Measurements from ENCODE around the gene LCN1.
A peak's percentile ranks its signal among the peaks of the same experiment; 100 is the strongest.

LCN1 gene

DNA sequence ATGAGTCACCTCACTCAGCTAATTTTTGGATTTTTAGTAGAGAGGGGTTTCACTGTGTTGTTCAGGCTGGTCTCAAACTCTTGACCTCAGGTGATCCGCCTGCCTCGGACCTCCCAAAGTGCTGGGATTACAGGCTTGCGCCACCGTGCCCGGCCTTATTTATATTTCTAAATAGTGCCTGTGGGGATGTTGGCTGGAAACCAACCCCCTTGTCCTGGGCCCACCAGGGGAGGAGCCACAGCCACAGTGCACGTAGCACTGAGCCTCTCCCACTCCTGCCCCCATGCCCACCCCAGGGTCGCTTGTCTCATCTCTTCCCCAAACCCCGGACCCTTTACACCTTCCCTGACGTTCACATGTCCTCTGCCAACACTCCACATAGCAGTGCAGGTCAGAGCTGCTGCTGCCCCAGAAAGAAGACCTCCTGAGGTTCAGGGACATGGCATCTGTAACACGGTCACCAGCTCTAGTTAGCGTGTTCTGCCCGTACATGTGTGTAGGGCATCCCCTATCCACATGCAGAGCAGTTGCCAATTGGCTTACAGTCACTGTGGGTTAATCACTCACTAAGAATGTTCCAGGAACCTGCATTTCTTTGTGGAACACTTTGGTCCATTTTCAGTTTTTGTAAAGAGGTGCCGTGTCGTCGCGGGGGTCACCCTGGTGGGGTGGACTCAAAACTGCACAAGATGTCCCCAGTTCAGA is 30.9 kb upstream of the LCN1 start:
- Histone ChIP-seq H3K4me3 (ENCODE audit: low read length) (no peak overlapping the region), H3K27me3 (ENCODE audit: insufficient read depth, low read length) (no peaks in the 10 kb centered on the region), H3K36me3 (ENCODE audit: insufficient read depth, low read length) (peaks cover 38% of the 10 kb centered on the region), H3K4me1 (ENCODE audit: insufficient read depth, low read length) (peaks cover 3% of the 10 kb centered on the region; the same call in 1 of the 2 replicates), H3K9ac (ENCODE audit: low read depth, low read length) (no peak overlapping the region), H3K27ac (ENCODE audit: low read depth, low read length) (no peak overlapping the region), H3K9me3 (ENCODE audit: insufficient read depth, low read depth, low read length) (no peaks in the 10 kb centered on the region)
- WGBS = 91% methylated on average over 16 of the region's 16 CpGs

GRCh38 chr9:135490980-135491464 is 30.2 kb upstream of the LCN1 start:
- 70% methylated on average over 18 of the region's 18 CpGs for WGBS
- no peaks in the 10 kb centered on the region for H3K9me3 ChIP-seq (ENCODE audit: insufficient read depth, low read depth, low read length)
- H3K4me1 ChIP-seq (ENCODE audit: insufficient read depth, low read length) = peaks cover 3% of the 10 kb centered on the region; the same call in 1 of the 2 replicates
- H3K36me3 ChIP-seq (ENCODE audit: insufficient read depth, low read length) = peaks cover 31% of the 10 kb centered on the region
- H3K27me3 ChIP-seq (ENCODE audit: insufficient read depth, low read length) = no peaks in the 10 kb centered on the region
- no peak overlapping the region for H3K9ac ChIP-seq (ENCODE audit: low read depth, low read length)
- H3K27ac ChIP-seq (ENCODE audit: low read depth, low read length) = no peak overlapping the region
- H3K4me3 ChIP-seq (ENCODE audit: low read length) = no peak overlapping the region

- Histone ChIP-seq H3K4me1 (ENCODE audit: insufficient read depth, low read length) (peaks cover 3% of the 10 kb centered on the region; the same call in 1 of the 2 replicates), H3K9me3 (ENCODE audit: insufficient read depth, low read depth, low read length) (no peaks in the 10 kb centered on the region), H3K27me3 (ENCODE audit: insufficient read depth, low read length) (no peaks in the 10 kb centered on the region), H3K36me3 (ENCODE audit: insufficient read depth, low read length) (peaks cover 23% of the 10 kb centered on the region), H3K27ac (ENCODE audit: low read depth, low read length) (no peak overlapping the region), H3K9ac (ENCODE audit: low read depth, low read length) (no peak overlapping the region), H3K4me3 (ENCODE audit: low read length) (no peak overlapping the region)
- 71% methylated on average over 2 of the region's 4 CpGs for WGBS
Measured at GRCh38 chr9:135491764-135492163, 29.5 kb upstream of the LCN1 start.

- H3K9ac ChIP-seq (ENCODE audit: low read depth, low read length) = no peak overlapping the region
- no peaks in the 10 kb centered on the region for H3K27me3 ChIP-seq (ENCODE audit: insufficient read depth, low read length)
- H3K36me3 ChIP-seq (ENCODE audit: insufficient read depth, low read length) = peaks cover 11% of the 10 kb centered on the region
- no peaks in the 10 kb centered on the region for H3K9me3 ChIP-seq (ENCODE audit: insufficient read depth, low read depth, low read length)
- 92% methylated on average over 25 of the region's 27 CpGs for WGBS
- H3K4me3 ChIP-seq (ENCODE audit: low read length) = no peak overlapping the region
- peaks cover 3% of the 10 kb centered on the region; the same call in 1 of the 2 replicates for H3K4me1 ChIP-seq (ENCODE audit: insufficient read depth, low read length)
- no peak overlapping the region for H3K27ac ChIP-seq (ENCODE audit: low read depth, low read length)
Measured at GRCh38 chr9:135492886-135493669, 28.2 kb upstream of the LCN1 start.

DNA sequence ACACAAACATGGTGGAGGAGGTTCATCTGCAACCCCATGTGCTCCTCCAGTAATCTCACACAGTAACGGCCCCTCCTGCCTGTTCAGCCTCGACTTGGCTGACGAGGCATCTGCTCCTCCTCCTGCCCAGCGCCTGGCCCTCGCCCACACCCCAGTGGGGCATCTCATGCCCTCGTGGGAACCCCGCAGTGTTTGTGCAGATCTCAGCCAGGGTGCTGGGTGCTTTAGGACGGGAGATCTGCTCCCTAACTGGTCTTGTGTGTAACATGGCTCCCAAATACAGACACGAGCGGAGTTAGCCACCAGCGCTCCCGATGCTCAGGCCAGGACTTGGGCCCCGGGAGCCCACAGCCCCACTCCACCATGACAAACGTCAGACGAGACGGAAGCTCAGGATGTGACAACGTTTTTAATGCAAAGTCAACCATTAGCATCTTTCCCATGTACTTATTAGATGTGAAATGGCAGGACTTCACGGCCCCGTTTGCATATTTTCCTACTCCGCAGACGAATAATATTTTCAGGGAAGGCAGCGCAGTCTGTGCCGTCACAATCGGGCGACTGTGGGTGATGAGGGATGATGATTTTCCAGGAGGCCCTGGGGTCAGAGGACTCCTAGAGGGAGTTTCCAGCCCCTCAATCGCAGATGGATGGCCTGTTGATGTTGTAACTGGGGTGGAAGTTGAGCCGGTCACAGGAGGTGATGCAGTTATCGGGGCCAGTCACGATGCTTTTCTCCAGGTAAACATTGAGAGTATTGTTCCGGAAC is 26.3 kb upstream of the LCN1 start:
- no peaks in the 10 kb centered on the region for H3K9me3 ChIP-seq (ENCODE audit: insufficient read depth, low read depth, low read length)
- H3K27ac ChIP-seq (ENCODE audit: low read depth, low read length) = no peak overlapping the region
- no peak overlapping the region for H3K4me3 ChIP-seq (ENCODE audit: low read length)
- H3K4me1 ChIP-seq (ENCODE audit: insufficient read depth, low read length) = peaks cover 3% of the 10 kb centered on the region; the same call in 1 of the 2 replicates
- WGBS = 90% methylated on average over 30 of the region's 30 CpGs
- H3K27me3 ChIP-seq (ENCODE audit: insufficient read depth, low read length) = 0 out of 2 replicates have a peak, but pooled peaks cover 7% of the 10 kb centered on the region
- no peaks in the 10 kb centered on the region for H3K36me3 ChIP-seq (ENCODE audit: insufficient read depth, low read length)
- H3K9ac ChIP-seq (ENCODE audit: low read depth, low read length) = no peak overlapping the region

GRCh38 chr9:135498381-135499126 is 22.7 kb upstream of the LCN1 start:
- Histone ChIP-seq H3K4me3 (ENCODE audit: low read length) (peak overlapping the region; percentile 97), H3K36me3 (ENCODE audit: insufficient read depth, low read length) (peaks cover 21% of the 10 kb centered on the region), H3K4me1 (ENCODE audit: insufficient read depth, low read length) (0 out of 2 replicates have a peak, but pooled peaks cover 8% of the 10 kb centered on the region), H3K9ac (ENCODE audit: low read depth, low read length) (no peak overlapping the region), H3K27ac (ENCODE audit: low read depth, low read length) (no peak overlapping the region), H3K9me3 (ENCODE audit: insufficient read depth, low read depth, low read length) (no peaks in the 10 kb centered on the region), H3K27me3 (ENCODE audit: insufficient read depth, low read length) (0 out of 2 replicates have a peak, but pooled peaks cover 7% of the 10 kb centered on the region)
- 92% methylated on average over 15 of the region's 15 CpGs for WGBS

GRCh38 chr9:135499326-135500070 is 21.7 kb upstream of the LCN1 start:
- Histone ChIP-seq H3K27ac (ENCODE audit: low read depth, low read length) (no peak overlapping the region), H3K4me1 (ENCODE audit: insufficient read depth, low read length) (0 out of 2 replicates have a peak, but pooled peaks cover 8% of the 10 kb centered on the region), H3K27me3 (ENCODE audit: insufficient read depth, low read length) (0 out of 2 replicates have a peak, but pooled peaks cover 7% of the 10 kb centered on the region), H3K4me3 (ENCODE audit: low read length) (peak overlapping the region; percentile 97), H3K9ac (ENCODE audit: low read depth, low read length) (peak overlapping the region; percentile 65), H3K36me3 (ENCODE audit: insufficient read depth, low read length) (peaks cover 30% of the 10 kb centered on the region), H3K9me3 (ENCODE audit: insufficient read depth, low read depth, low read length) (no peaks in the 10 kb centered on the region)
- WGBS = under 1% methylated on average over 58 of the region's 58 CpGs

GRCh38 chr9:135500071-135500524 is 21.1 kb upstream of the LCN1 start:
- peaks cover 35% of the 10 kb centered on the region for H3K36me3 ChIP-seq (ENCODE audit: insufficient read depth, low read length)
- WGBS = under 1% methylated on average over 29 of the region's 29 CpGs
- H3K9me3 ChIP-seq (ENCODE audit: insufficient read depth, low read depth, low read length) = no peaks in the 10 kb centered on the region
- H3K27ac ChIP-seq (ENCODE audit: low read depth, low read length) = no peak overlapping the region
- H3K4me1 ChIP-seq (ENCODE audit: insufficient read depth, low read length) = 0 out of 2 replicates have a peak, but pooled peaks cover 8% of the 10 kb centered on the region
- H3K9ac ChIP-seq (ENCODE audit: low read depth, low read length) = peak overlapping the region; percentile 42; the same call in 1 of the 2 replicates
- H3K27me3 ChIP-seq (ENCODE audit: insufficient read depth, low read length) = 0 out of 2 replicates have a peak, but pooled peaks cover 7% of the 10 kb centered on the region
- peak overlapping the region; percentile 97 for H3K4me3 ChIP-seq (ENCODE audit: low read length)

GRCh38 chr9:135500525-135501260 is 20.5 kb upstream of the LCN1 start, which contains the start of gene MRPS2:
Gene MRPS2 (plus strand): TSS chr9:135500682. CDS start chr9:135500711, 29 bp downstream.
- Histone ChIP-seq H3K27me3 (ENCODE audit: insufficient read depth, low read length) (0 out of 2 replicates have a peak, but pooled peaks cover 7% of the 10 kb centered on the region), H3K4me3 (ENCODE audit: low read length) (peak within 1 kb of the TSS; percentile 97), H3K36me3 (ENCODE audit: insufficient read depth, low read length) (peaks cover 40% of the 10 kb centered on the region), H3K9ac (ENCODE audit: low read depth, low read length) (peak within 1 kb of the TSS; percentile 98), H3K4me1 (ENCODE audit: insufficient read depth, low read length) (0 out of 2 replicates have a peak, but pooled peaks cover 8% of the 10 kb centered on the region), H3K9me3 (ENCODE audit: insufficient read depth, low read depth, low read length) (no peaks in the 10 kb centered on the region), H3K27ac (ENCODE audit: low read depth, low read length) (peak within 1 kb of the TSS; percentile 63)
- under 1% methylated on average over 92 of the region's 92 CpGs for WGBS
